Caki2 (cell line): ENCODE results near the gene HDAC7. TPM values are rescaled to one million over a fixed set of nuclear protein-coding genes. Genes with fewer than 3 reads are reported as not detected.

ENCODE experiments used
- DNase-seq: peaks from one replicate; pipeline ENCODE4 v3.0.0-alpha.2; 2015; ENCODE audit warnings: low read depth
- in situ Hi-C: cut with HindIII; loops from 2 replicates; pipeline ENCODE4 v1.10.0; 2016; ENCODE audit warnings: low sequenced_read_pairs, low pct_unique_long_range_greater_than_20kb, mixed read lengths
- total RNA-seq: library from RNA; depleted of rRNA; stranded (reverse); fragments of >200 nt; shearing (Covaris generic); gene quantifications from 2 replicates; pipeline ENCODE4 v1.2.3, GENCODE V29; 2014; ENCODE audit warnings: low replicate concordance

The HDAC7 gene
- total RNA-seq, 1 experiment from 2014 or later = 12.4 TPM

DNA sequence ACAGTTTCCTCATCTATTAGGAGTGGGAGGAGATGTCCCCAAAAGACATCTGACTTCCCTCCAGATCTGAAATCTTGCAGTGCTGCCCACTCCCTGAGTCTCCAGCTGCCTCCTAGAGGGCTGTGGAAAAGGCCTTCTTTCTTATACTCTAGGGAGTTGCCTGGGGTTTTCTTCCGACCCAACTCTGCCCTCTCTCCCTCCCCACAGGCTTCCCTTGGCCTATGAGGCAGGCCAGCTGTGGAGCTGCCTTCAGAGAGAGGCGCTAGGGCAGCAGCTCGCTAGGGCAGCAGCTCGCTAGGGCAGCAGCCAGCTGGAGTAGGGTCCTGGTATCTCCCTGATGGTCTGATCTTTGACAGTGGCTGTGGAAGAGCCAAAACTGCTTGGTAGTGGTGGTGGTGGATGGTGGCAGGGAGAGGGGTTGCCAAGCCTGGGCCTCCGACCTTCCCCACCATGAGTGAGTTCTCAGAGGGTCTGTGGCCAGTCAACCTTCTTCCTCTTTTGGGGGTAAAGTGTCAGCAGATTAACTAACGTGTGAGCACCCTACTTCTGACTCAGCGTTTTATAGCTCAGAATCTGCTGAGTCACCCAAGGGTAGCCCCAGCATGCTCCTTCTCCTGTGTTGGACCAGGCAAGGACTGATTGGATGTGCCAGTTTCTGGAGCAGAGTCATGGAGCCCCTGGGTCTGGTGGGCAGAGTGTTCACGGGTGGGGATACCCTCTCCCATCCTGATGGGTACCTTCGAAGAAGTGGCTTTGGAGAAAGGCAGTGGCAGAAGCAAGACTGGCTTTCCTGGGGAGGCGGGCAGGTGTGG is 44.4 kb downstream of the HDAC7 start:
- peak; percentile 62 for DNase-seq
- in situ Hi-C loops = no loop called here

DNA sequence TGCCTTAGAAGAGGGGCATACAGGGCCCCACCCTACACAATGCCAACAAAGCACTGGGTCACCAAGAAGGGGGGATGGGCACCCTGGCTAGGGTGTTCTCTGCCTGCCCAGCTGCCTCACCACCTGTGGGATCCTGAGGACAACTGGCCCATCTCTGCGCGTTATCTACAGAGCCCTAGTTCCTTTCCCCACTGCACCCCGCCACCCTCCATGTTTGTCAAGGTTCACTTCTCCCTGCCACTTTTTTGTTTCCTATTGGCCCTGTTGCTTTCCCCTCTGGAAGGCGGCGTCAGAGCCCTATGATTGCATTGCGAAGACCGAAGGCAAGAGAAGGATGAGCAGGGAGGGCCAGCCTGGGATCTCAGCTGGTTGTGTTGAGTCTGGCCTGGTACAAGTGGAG is 45.0 kb downstream of the HDAC7 start:
- in situ Hi-C loops = no loop called here
- DNase-seq = no peak

GRCh38 chr12:47773858-47774580 is 45.7 kb downstream of the HDAC7 start:
- peak; percentile 33 for DNase-seq
- in situ Hi-C loops = no loop called here

- DNase-seq = peak; percentile 43
- in situ Hi-C loops = no loop called here
Measured at GRCh38 chr12:47773062-47773857, 46.4 kb downstream of the HDAC7 start, which contains the start of gene SLC48A1. SLC48A1 (plus strand) TSS chr12:47773238; CDS start chr12:47773305, 67 bp downstream.

- in situ Hi-C loops = no loop called here
- DNase-seq = peak; percentile 21
Measured at GRCh38 chr12:47772738-47773061, 47.0 kb downstream of the HDAC7 start.

DNA sequence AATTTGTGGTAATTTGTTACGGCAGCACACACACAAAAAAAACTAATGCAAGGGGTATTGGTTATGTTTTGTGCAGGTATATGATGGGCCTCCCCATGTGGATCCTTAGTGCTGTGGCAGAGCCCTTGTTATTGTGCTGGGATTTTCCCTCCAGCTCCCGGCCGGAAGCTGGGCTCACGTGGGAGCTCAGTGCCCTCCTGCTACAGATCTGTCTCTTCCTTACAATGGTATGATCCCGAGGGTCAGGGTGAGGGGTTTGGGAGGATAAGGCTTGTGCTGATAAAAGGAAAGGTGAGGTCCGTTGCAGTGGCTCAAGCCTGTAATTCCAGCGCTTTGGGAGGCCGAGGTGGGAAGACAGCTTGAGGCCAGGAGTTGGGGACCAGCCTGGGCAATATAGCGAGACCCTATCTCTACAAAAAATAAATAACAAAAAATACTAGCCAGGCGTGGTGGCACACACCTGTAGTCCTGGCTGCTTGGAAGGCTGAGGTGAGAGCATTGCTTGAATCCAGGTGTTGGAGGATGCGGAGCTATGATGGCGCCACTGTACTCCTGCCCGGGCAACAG is 47.5 kb downstream of the HDAC7 start:
- in situ Hi-C loops = no loop called here
- DNase-seq = no peak

DNA sequence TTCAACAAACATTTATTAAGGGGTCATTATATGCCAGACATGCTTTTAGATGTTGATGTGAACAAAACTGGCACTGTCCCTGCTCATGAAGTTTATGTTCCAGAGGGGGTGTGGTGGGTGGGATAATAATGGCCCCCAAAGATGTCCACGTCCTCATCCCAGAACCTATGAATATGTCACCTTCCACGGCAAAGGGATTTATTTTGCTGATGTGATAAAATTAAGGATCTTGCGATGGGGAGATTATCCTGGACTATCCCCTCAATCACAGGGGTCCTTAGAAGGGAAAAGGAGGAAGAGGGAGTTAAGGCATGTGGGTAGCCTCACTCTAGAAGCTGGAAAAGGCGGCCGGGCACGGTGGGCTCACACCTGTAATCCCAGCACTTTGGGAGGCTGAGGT is 48.4 kb downstream of the HDAC7 start:
- in situ Hi-C loops = no loop called here
- no peak for DNase-seq

DNA sequence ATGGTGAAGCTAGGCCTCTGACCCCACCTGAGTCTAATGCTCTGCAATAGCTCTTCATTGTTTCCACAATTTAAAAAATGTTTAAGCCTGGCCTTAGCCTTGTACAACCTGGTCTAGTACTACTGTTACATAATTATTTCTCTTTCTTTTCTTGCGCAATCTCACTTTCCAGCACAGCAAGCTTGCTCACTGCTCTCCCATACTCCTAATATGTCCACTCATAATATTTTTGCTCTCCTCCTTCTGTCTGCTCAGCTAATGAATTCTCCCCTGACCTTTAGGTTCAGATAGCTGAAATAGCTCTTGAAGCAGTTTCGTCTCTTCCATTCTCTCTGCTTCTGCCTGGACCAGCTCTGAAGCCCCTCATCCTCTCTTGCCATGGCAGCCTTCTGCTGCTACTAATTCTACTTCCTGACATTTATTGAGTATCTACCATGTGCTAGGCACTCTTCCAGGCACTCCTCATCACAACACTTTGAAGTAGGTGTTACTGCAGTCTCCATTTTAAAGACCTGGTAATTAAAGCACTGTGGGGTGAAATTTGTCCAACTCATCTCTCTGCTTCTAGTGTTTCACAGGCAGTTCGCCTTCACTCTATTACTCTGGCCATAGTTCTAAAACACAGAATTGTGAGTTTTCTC is 49.5 kb downstream of the HDAC7 start:
- DNase-seq = no peak
- in situ Hi-C loops = no loop called here

- DNase-seq = no peak
- in situ Hi-C loops = no loop called here
Measured at GRCh38 chr12:47769234-47770085, 50.2 kb downstream of the HDAC7 start.

DNA sequence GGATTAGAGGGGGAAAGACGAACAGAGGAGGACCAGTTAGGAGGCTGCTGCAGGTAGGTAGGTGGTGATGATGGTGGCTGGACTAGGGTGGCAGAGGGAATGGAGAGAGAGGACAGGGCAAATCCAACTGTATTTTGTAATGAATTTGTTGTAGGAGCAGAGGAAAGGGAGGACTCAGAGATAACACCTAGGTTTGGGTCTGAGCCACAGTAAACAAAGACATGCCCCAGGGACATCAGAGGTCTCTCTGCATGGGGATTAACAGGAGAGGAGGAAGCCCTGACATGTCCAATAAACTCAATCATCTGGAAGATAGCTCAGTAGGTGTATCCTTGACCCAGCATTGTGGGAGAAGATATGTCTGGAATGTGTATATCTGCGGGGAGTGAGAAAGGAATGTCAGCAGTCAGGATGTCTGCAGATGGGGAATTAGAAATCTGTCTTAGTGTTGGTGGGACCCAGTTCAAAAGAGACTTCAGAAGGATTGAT is 51.3 kb downstream of the HDAC7 start:
- in situ Hi-C loops = no loop called here
- peak; percentile 97 for DNase-seq

- no peak for DNase-seq
- in situ Hi-C loops = no loop called here
Measured at GRCh38 chr12:47767216-47767724, 52.4 kb downstream of the HDAC7 start.

GRCh38 chr12:47766502-47767215 is 53.0 kb downstream of the HDAC7 start:
- in situ Hi-C loops = no loop called here
- no peak for DNase-seq

DNA sequence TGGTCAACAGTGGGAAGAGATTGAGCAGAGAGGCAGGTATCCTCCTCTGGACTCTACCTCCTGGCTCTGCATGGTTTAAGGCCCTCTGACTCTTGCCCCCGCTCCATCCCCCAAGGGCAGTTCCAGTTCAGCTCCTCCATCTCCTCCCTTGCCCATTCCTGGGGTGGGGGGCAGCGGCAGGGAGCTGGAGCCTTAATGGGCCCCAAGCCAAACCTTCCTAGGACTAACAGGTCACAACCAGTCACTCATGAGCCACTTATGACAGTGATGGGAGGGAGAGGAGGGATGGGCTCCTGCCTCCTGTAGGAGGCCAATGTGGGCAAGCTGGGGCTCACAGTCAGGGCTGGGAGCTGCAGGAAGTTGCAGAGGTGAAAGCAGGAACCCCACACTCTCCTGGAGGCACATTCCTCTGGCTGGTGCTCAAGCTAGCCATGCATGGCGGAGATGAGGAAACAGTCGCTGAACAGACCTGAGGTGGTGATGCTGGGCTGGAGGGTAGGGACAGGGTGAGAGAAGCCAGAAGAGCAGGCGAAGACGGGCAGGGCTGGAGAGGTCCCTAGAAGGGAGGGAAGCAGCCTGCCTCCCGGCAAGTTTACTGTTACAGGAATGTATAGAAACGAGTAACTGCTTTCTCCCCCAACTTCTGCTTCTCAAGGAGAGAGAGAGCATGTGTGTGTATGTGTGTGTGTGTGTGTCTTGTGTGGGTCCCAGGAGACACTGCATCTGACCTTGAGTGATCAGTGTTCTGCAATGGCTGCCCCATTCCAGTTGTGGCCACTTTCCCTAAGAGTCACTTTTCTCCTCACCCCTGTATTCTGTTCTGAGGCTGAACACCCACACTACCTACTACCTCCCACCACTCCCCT is 56.0 kb downstream of the HDAC7 start:
- DNase-seq = peak; percentile 100
- in situ Hi-C loops = no loop called here

GRCh38 chr12:47762850-47763465 is 56.7 kb downstream of the HDAC7 start:
- DNase-seq = no peak
- in situ Hi-C loops = no loop called here
